HepG2 (cell line): Measurements from ENCODE around the gene ANKRD22. TPM values are rescaled to one million over a fixed set of nuclear protein-coding genes. Genes with fewer than 3 reads are reported as not detected.
A peak's percentile ranks its signal among the peaks of the same experiment; 100 is the strongest.

Source experiments
- AFF4 ChIP-seq: sonication (generic); formaldehyde crosslinking; IDR thresholded peaks from 2 replicates; pipeline ENCODE4 v1.4.0; 2020; ENCODE audit warnings: missing genetic modification reagents
- DMAP1 ChIP-seq: IDR thresholded peaks from 2 replicates; pipeline ENCODE4 v1.6.1; 2016
- ELF4 ChIP-seq: sonication (generic); formaldehyde crosslinking; IDR thresholded peaks from 2 replicates; pipeline ENCODE4 v1.5.0; 2020; ENCODE audit warnings: missing genetic modification reagents, mild to moderate bottlenecking, moderate library complexity, borderline replicate concordance
- HOXA7 ChIP-seq: sonication (generic); formaldehyde crosslinking; IDR thresholded peaks from 2 replicates; pipeline ENCODE4 v1.8.1; 2022; ENCODE audit warnings: mild to moderate bottlenecking, missing genetic modification reagents, moderate library complexity
- ISL2 ChIP-seq: sonication (generic); formaldehyde crosslinking; IDR thresholded peaks from 2 replicates; pipeline ENCODE4 v1.5.0; 2020; ENCODE audit warnings: missing genetic modification reagents
- RFXAP ChIP-seq: sonication (generic); formaldehyde crosslinking; IDR thresholded peaks from 2 replicates; pipeline ENCODE4 v1.4.0; 2020; ENCODE audit warnings: missing genetic modification reagents, borderline replicate concordance
- SIN3B ChIP-seq: fragments of 150-350 bp; IDR thresholded peaks from 2 replicates; pipeline ENCODE4 v1.6.1; 2014; ENCODE audit warnings: low read length
- TEAD2 ChIP-seq: sonication (generic); formaldehyde crosslinking; IDR thresholded peaks from 2 replicates; pipeline ENCODE4 v1.9.0; 2021; ENCODE audit warnings: missing genetic modification reagents
- U2AF2 ChIP-seq: fragments of 200-400 bp; formaldehyde crosslinking; IDR thresholded peaks from 2 replicates; pipeline ENCODE4 v1.6.1; 2017; ENCODE audit warnings: low read depth, mild to moderate bottlenecking, low read length
- ZNF12 ChIP-seq: sonication (generic); formaldehyde crosslinking; IDR thresholded peaks from 2 replicates; pipeline ENCODE4 v1.5.0; 2020; ENCODE audit warnings: missing genetic modification reagents
- ZNF24 ChIP-seq: fragments of 450-650 bp; IDR thresholded peaks from 2 replicates; pipeline ENCODE4 v1.6.1; 2017; ENCODE audit warnings: antibody characterized with exemption, mild to moderate bottlenecking
- ZNF280B ChIP-seq: sonication (generic); formaldehyde crosslinking; IDR thresholded peaks from 2 replicates; pipeline ENCODE4 v1.5.0; 2020; ENCODE audit warnings: missing genetic modification reagents, mild to moderate bottlenecking, borderline replicate concordance
- ZNF326 ChIP-seq: sonication (generic); formaldehyde crosslinking; IDR thresholded peaks from 2 replicates; pipeline ENCODE4 v1.4.0; 2020; ENCODE audit warnings: missing genetic modification reagents, borderline replicate concordance
- ZNF550 ChIP-seq: sonication (generic); formaldehyde crosslinking; IDR thresholded peaks from 2 replicates; pipeline ENCODE4 v1.4.0; 2020; ENCODE audit warnings: mild to moderate bottlenecking, missing genetic modification reagents, borderline replicate concordance
- ZNF605 ChIP-seq: sonication (generic); formaldehyde crosslinking; IDR thresholded peaks from 2 replicates; pipeline ENCODE4 v1.8.0; 2022; ENCODE audit warnings: mild to moderate bottlenecking, missing genetic modification reagents
- polyA plus RNA-seq, 8 experiments: library from polyadenylated mRNA; depleted of rRNA in 3 of 8; stranded (reverse) in 7 of 8; unstranded in 1 of 8; fragments of >200 nt; fragmentation: Illumina TruSeq in 4 of 8; extraction: Trizol in 4 of 8; gene quantifications; 2 replicates each; pipeline versions ENCODE4 v1.2.1 to v1.2.3, GENCODE V29; 2011 to 2016; ENCODE audit warnings: low read depth in 4 of 8, missing spikeins in 1 of 8, mixed read lengths in 1 of 8; ENCODE audit not compliant: insufficient read depth in 1 of 8
- total RNA-seq, 5 experiments: library from RNA; depleted of rRNA; stranded (reverse); fragments of >200 nt; fragmentation: Illumina TruSeq; extraction: Trizol; gene quantifications; 2 replicates each; pipeline ENCODE4 v1.2.3, GENCODE V29; 2016; ENCODE audit warnings: low read depth in 1 of 5
- TF ChIP-seq, protein P1 (sequence below): sonication (generic); formaldehyde crosslinking; IDR thresholded peaks from 2 replicates; pipeline ENCODE4 v1.4.0; 2020; ENCODE audit warnings: missing genetic modification reagents, borderline replicate concordance
- TF ChIP-seq, protein P2 (sequence below): sonication (generic); formaldehyde crosslinking; IDR thresholded peaks from 2 replicates; pipeline ENCODE4 v1.5.0; 2020; ENCODE audit warnings: mild to moderate bottlenecking, missing genetic modification reagents
- TF ChIP-seq, protein P3 (sequence below): IDR thresholded peaks from 2 replicates; pipeline ENCODE4 v1.6.1; 2016; ENCODE audit warnings: missing compliant biosample characterization, missing genetic modification reagents, borderline replicate concordance

Gene ANKRD22
- total and polyA plus RNA-seq, 2 of the 13 experiments (the other 11 are each of a cell fraction or from before 2014, with no cell fraction given): not detected

GRCh38 chr10:88880282-88881076 is 28.8 kb upstream of the ANKRD22 start (continued):
- TF ChIP-seq, protein P1, sequence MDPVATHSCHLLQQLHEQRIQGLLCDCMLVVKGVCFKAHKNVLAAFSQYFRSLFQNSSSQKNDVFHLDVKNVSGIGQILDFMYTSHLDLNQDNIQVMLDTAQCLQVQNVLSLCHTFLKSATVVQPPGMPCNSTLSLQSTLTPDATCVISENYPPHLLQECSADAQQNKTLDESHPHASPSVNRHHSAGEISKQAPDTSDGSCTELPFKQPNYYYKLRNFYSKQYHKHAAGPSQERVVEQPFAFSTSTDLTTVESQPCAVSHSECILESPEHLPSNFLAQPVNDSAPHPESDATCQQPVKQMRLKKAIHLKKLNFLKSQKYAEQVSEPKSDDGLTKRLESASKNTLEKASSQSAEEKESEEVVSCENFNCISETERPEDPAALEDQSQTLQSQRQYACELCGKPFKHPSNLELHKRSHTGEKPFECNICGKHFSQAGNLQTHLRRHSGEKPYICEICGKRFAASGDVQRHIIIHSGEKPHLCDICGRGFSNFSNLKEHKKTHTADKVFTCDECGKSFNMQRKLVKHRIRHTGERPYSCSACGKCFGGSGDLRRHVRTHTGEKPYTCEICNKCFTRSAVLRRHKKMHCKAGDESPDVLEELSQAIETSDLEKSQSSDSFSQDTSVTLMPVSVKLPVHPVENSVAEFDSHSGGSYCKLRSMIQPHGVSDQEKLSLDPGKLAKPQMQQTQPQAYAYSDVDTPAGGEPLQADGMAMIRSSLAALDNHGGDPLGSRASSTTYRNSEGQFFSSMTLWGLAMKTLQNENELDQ (CRISPR knock-in tag): no peak
- TF ChIP-seq U2AF2 (no peak), RFXAP (CRISPR knock-in tag) (peak; percentile 26; the same call in 1 of the 2 replicates), DMAP1 (CRISPR knock-in tag) (peak; percentile 75; the same call in 1 of the 2 replicates), ZNF326 (CRISPR knock-in tag) (no peak), ZNF24 (no peak), HOXA7 (no peak), ELF4 (no peak), ISL2 (CRISPR knock-in tag) (no peak), SIN3B (no peak), AFF4 (CRISPR knock-in tag) (no peak), ZNF280B (CRISPR knock-in tag) (no peak), TEAD2 (no peak), ZNF605 (CRISPR knock-in tag) (peak; percentile 70; the same call in 1 of the 2 replicates), ZNF550 (CRISPR knock-in tag) (no peak; the same call in 1 of the 2 replicates), ZNF12 (CRISPR knock-in tag) (peak; percentile 62)
- TF ChIP-seq, protein P2, sequence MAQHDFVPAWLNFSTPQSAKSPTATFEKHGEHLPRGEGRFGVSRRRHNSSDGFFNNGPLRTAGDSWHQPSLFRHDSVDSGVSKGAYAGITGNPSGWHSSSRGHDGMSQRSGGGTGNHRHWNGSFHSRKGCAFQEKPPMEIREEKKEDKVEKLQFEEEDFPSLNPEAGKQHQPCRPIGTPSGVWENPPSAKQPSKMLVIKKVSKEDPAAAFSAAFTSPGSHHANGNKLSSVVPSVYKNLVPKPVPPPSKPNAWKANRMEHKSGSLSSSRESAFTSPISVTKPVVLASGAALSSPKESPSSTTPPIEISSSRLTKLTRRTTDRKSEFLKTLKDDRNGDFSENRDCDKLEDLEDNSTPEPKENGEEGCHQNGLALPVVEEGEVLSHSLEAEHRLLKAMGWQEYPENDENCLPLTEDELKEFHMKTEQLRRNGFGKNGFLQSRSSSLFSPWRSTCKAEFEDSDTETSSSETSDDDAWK (CRISPR knock-in tag): no peak
- TF ChIP-seq, protein P3, sequence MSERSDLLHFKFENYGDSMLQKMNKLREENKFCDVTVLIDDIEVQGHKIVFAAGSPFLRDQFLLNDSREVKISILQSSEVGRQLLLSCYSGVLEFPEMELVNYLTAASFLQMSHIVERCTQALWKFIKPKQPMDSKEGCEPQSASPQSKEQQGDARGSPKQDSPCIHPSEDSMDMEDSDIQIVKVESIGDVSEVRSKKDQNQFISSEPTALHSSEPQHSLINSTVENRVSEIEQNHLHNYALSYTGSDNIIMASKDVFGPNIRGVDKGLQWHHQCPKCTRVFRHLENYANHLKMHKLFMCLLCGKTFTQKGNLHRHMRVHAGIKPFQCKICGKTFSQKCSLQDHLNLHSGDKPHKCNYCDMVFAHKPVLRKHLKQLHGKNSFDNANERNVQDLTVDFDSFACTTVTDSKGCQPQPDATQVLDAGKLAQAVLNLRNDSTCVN: peak; percentile 28; the same call in 1 of the 2 replicates
